A204.1 (cell line): Measurements from ENCODE around the gene CDC73.

Experiments used
- FAIRE-seq: peaks from 2 replicates; lab custom pipeline; 2012; peaks lifted over from hg19 to GRCh38; lab: Jason Lieb, UNC

Gene CDC73

GRCh38 chr1:193299038-193299437 lies 177.2 kb downstream of the CDC73 start:
- FAIRE-seq, result no peak

- FAIRE-seq, result no peak
These were observed 179.9 kb downstream of the CDC73 start for GRCh38 chr1:193301746-193302145.

DNA sequence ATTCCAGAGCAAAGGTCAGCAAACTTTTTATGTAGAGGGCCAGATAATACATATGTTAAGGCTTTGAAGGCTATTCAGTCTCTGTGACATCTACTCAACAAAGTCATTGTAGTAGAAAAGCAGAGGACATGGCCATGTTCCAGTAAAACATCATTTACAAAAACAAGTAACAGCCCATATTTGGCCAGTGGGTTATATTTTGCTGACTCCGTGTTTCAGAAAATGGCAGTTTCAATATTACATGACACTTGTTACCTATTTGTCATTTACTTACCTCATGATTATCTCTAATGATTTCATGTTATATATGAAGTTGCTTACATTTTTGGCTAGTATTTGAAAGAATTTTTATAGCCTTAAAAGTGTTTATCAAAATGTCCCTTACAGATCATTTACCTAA lies 182.0 kb downstream of the CDC73 start:
- no peak for FAIRE-seq
